ENCODE data around the gene CAMKK1.

GRCh38 chr17:3890878-3891219 lies 2.0 kb downstream of the CAMKK1 start:
- TF ChIP-seq EZH2 (IDR thresholded peaks at IDR 0.05; ENCODE audit: borderline replicate concordance, insufficient read depth, low read length, poor library complexity, severe bottlenecking) (no peak), CTCF (IDR thresholded peaks at IDR 0.05; ENCODE audit: poor library complexity, severe bottlenecking) (no peak), POLR2AphosphoS5 (IDR thresholded peaks at IDR 0.05) (no peak), SMC3 (conservative IDR thresholded peaks at IDR 0.05; ENCODE audit: poor library complexity) (no peak), RAD21 (conservative IDR thresholded peaks at IDR 0.05) (no peak), REST (IDR thresholded peaks at IDR 0.05; ENCODE audit: borderline replicate concordance) (no peak)
